ENCODE results near the gene ZNF774. TPM values are rescaled to one million over a fixed set of nuclear protein-coding genes. Genes with fewer than 3 reads are reported as not detected.

ZNF774 gene
- total and polyA plus RNA-seq, 2 of the 8 experiments (the other 6 are each of a cell fraction or from before 2014, with no cell fraction given), result 0.82 to 2.6 TPM

DNA sequence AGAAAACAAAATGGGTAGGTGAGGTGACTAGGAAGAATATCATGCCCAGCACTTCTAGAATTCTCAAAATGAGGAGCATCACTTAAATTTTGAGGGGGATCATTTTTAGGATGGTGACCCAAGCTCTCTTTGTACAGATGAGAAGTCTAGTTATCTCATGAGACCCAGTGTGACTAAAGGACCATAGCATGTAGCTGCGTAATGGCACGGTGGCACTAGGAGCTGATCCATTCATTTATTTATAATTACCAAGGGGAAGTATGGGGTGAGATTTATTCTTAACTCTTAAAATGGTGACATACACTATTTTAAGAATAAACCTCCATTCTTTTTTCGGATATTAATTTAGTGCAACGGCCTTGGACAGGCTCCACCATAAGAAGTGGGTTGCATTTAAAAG, 44.2 kb downstream of the ZNF774 start:
- Histone ChIP-seq H3K4me2 (ENCODE audit: insufficient read depth in 1 of 2, low read depth in 2 of 2, low read length in 2 of 2) (no peak overlapping the region), H2BK15ac (ENCODE audit: low read length) (no peak overlapping the region), H3K4me1 (replicated peaks in 1 of 4; ENCODE audit: control insufficient read depth in 3 of 4, insufficient read depth in 4 of 4, low read length in 3 of 4) (peaks cover 15 to 33% (median 28%) of the 10 kb centered on the region in 4 experiments), H2BK20ac (ENCODE audit: low read length) (no peak overlapping the region), H3K18ac (ENCODE audit: extremely low read depth, low read length) (no peak overlapping the region), H2AK5ac (ENCODE audit: low read depth, low read length) (no peak overlapping the region), H3K9ac (replicated peaks in 1 of 4; ENCODE audit: extremely low read depth in 1 of 4, low read depth in 3 of 4, low read length in 3 of 4) (no peak overlapping the region), H2AFZ (ENCODE audit: low read length) (no peak overlapping the region), H3K23ac (ENCODE audit: insufficient read length) (no peak overlapping the region), H3K4me3 (ENCODE audit: extremely low read depth in 1 of 4, insufficient read depth in 2 of 4, low read depth in 3 of 4, low read length in 4 of 4) (no peak overlapping the region), H3K4ac (replicated peaks; ENCODE audit: insufficient read length, low read depth, low read length) (no peak overlapping the region), H3K27me3 (replicated peaks in 1 of 4; ENCODE audit: control insufficient read depth in 3 of 4, extremely low read depth in 1 of 4, insufficient read depth in 3 of 4, low read length in 3 of 4) (no peaks in the 10 kb centered on the region), H3K23me2 (ENCODE audit: low read depth, low read length) (no peaks in the 10 kb centered on the region), H2BK120ac (replicated peaks; ENCODE audit: low read depth, low read length) (no peak overlapping the region), H2BK5ac (ENCODE audit: low read depth, low read length) (no peak overlapping the region), H4K8ac (ENCODE audit: extremely low read depth, insufficient read depth, low read length) (no peak overlapping the region), H3K56ac (replicated peaks; ENCODE audit: insufficient read length, low read depth, low read length) (no peak overlapping the region), H3K9me3 (ENCODE audit: insufficient read depth in 2 of 2, low read depth in 1 of 2, low read length in 1 of 2) (no peaks in the 10 kb centered on the region), H4K5ac (ENCODE audit: insufficient read length, low read depth, low read length) (no peak overlapping the region), H3K79me2 (ENCODE audit: control insufficient read depth in 1 of 2, insufficient read depth in 2 of 2, low read length in 2 of 2) (peaks cover 2 to 80% of the 10 kb centered on the region in 2 experiments), H4K20me1 (replicated peaks in 1 of 2; ENCODE audit: control insufficient read depth in 1 of 2, insufficient read depth in 2 of 2, low read length in 2 of 2) (no peaks in the 10 kb centered on the region), H4K91ac (replicated peaks; ENCODE audit: insufficient read length, low read length) (no peak overlapping the region), H3K14ac (ENCODE audit: insufficient read length) (no peak overlapping the region), H2BK12ac (ENCODE audit: low read depth, low read length) (peak overlapping the region; percentile 44; the same call in 1 of the 2 replicates), H3K79me1 (ENCODE audit: low read depth, low read length) (no peaks in the 10 kb centered on the region; the same call in 1 of the 2 replicates), H3K36me3 (ENCODE audit: control insufficient read depth in 2 of 4, insufficient read depth in 4 of 4, low read length in 3 of 4) (peaks cover 0 to 3% (median 0%) of the 10 kb centered on the region in 4 experiments; a peak in 1 of 8 replicates), H3K27ac (ENCODE audit: low read depth, low read length) (no peak overlapping the region)
- no peak for FAIRE-seq
- CTCF ChIA-PET (ENCODE audit: partially characterized antibody), result interaction anchor here (0.6 to 1.1 kb wide), 7 partner anchors 9 to 85 kb away, joined by 3 to 5 read pairs (median 3); no protein-coding TSS in a partner anchor
- POLR2A ChIA-PET (ENCODE audit: partially characterized antibody), result interaction anchor here (4.8 kb wide), 1 partner anchor 16 kb away, joined by 25 read pairs; no protein-coding TSS in a partner anchor
- DNase-seq (ENCODE audit: low read depth in 1 of 2, low spot score in 2 of 2), result no peak
- WGBS, 2 experiments (ENCODE audit: extremely low coverage in 1 of 2, insufficient coverage in 1 of 2, insufficient read length in 1 of 2, insufficient replicate concordance in 2 of 2, low coverage in 1 of 2, low lambda C conversion rate in 2 of 2, missing lambda C conversion rate in 1 of 2), result 92% methylated on average over 4 of the region's 4 CpGs; no CpG with 5 or more reads in 1 of the 2 experiments
- no peak for TF ChIP-seq EZH2 (IDR thresholded peaks at IDR 0.05; ENCODE audit: low read depth, low read length, severe bottlenecking)
- no peak for TF ChIP-seq CBX8 (IDR thresholded peaks at IDR 0.05; ENCODE audit: borderline replicate concordance, low read depth, low read length)
- TF ChIP-seq POU5F1 (IDR thresholded peaks at IDR 0.05; ENCODE audit: low read depth, low read length), result no peak
- TF ChIP-seq RAD21 (IDR thresholded peaks at IDR 0.05 in 1 of 2, conservative IDR thresholded peaks at IDR 0.05 in 1 of 2; ENCODE audit: low read depth in 2 of 2, low read length in 2 of 2), result no peak
- TF ChIP-seq SIN3A (conservative IDR thresholded peaks at IDR 0.05 in 1 of 2, IDR thresholded peaks at IDR 0.05 in 1 of 2; ENCODE audit: low read depth in 1 of 2, low read length in 2 of 2), result no peak
- no peak for TF ChIP-seq SP1 (IDR thresholded peaks at IDR 0.05; ENCODE audit: low read depth, low read length)
- no peak for TF ChIP-seq POLR2A (IDR thresholded peaks at IDR 0.05; ENCODE audit: control extremely low read depth in 1 of 2, low read depth in 2 of 2, low read length in 2 of 2)
- TF ChIP-seq CBX5 (IDR thresholded peaks at IDR 0.05; ENCODE audit: low read depth, low read length), result no peak
- no peak for TF ChIP-seq EGR1 (IDR thresholded peaks at IDR 0.05; ENCODE audit: borderline replicate concordance, low read depth, low read length)
- TF ChIP-seq, protein P1, sequence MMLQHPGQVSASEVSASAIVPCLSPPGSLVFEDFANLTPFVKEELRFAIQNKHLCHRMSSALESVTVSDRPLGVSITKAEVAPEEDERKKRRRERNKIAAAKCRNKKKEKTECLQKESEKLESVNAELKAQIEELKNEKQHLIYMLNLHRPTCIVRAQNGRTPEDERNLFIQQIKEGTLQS (IDR thresholded peaks at IDR 0.05; ENCODE audit: insufficient read depth, low read depth, low read length), result no peak
- no peak for TF ChIP-seq HDAC6 (IDR thresholded peaks at IDR 0.05; ENCODE audit: low read depth, low read length)
- TF ChIP-seq, protein P2, sequence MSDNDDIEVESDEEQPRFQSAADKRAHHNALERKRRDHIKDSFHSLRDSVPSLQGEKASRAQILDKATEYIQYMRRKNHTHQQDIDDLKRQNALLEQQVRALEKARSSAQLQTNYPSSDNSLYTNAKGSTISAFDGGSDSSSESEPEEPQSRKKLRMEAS (IDR thresholded peaks at IDR 0.05), result no peak
- TF ChIP-seq TEAD4 (IDR thresholded peaks at IDR 0.05; ENCODE audit: low read depth, low read length), result no peak

Measured in H1 (cell line).